ENCODE results near the gene ADGRB3.

DNA sequence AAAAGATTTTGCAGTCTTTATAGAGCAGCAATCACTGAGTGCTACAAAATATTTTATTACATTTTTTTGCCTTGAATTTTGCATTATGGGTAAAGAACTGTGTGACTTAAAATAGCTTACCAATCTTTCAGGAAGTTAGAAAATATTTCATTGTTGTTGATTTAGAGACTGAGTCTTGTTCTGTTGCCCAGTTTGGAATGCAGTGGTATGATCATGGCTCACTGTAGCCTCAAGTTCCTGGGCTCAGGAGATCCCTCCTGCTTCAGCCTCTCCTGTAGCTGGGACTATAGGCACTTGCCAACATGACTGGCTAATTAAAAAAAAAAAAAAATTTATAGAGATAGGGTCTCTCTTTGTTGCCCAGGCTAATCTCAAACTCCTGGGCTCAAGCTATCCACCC, 100.8 kb downstream of the ADGRB3 start:
- TF ChIP-seq POLR2AphosphoS5 (IDR thresholded peaks at IDR 0.05; ENCODE audit: borderline replicate concordance, low read depth, low read length) (no peak), EZH2 (IDR thresholded peaks at IDR 0.05) (no peak)

Measured in SK-N-MC (cell line).